HG03432 (cell line): ENCODE measurements around the gene SERHL2.
"Not testable (repeated sequence)": the region's sequence is repeated elsewhere in the genome, so short reads cannot be mapped to it uniquely, and the experiment has no call there.

ENCODE experiments used
- ATAC-seq: cut with Tn5 transposase; IDR thresholded peaks from one replicate; pipeline ENCODE4 v1.9.1; 2021; ENCODE audit warnings: mild to moderate bottlenecking, moderate library complexity; ENCODE audit not compliant: unreplicated experiment

SERHL2 gene, protein sequence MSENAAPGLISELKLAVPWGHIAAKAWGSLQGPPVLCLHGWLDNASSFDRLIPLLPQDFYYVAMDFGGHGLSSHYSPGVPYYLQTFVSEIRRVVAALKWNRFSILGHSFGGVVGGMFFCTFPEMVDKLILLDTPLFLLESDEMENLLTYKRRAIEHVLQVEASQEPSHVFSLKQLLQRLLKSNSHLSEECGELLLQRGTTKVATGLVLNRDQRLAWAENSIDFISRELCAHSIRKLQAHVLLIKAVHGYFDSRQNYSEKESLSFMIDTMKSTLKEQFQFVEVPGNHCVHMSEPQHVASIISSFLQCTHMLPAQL

DNA sequence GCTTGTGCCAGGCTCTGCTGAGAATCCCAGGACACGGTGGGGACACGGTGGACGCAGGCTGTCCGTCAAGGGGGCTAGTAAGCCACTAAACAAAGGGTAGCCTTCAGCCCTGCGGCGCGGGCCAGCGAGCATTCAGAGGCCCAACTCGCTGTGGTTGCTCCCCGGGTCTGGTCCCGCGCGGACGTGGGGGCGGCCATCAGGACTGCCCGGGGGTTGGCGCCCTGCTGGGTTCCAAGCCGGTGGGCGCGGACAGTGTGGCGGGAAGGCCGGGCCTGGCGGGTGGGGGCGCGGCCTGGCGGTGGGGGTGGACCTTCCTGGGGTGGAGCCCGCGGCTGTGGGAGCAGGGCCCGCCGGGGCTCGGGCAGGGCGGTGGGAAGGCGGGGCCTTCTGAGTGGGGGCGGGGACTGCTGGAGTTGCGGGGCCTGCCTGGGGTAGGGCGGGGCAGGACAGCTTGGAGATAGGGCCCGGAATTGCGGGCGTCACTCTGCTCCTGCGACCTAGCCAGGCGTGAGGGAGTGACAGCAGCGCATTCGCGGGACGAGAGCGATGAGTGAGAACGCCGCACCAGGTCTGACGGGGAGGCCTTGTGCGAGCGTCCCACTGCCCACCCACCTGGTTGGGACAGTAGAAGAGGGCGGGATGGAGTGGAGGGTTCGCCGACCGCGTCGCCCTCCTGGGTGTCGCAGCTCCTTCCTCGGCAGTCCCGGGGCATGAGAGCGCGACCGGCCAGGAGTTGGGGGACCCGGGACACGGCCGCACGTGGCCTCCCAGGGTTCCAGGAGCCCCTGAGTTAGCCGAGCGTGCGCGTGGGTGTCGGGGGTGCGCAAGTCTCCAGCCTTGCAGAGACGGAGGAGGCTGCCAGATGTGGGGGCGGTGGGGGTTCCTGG is at the start of gene SERHL2:
Gene SERHL2, plus strand, starts transcription at position 482 of the 887 bp plus-strand sequence. Its CDS starts 65 bp downstream, at position 547.
- ATAC-seq = peak; percentile 81

DNA sequence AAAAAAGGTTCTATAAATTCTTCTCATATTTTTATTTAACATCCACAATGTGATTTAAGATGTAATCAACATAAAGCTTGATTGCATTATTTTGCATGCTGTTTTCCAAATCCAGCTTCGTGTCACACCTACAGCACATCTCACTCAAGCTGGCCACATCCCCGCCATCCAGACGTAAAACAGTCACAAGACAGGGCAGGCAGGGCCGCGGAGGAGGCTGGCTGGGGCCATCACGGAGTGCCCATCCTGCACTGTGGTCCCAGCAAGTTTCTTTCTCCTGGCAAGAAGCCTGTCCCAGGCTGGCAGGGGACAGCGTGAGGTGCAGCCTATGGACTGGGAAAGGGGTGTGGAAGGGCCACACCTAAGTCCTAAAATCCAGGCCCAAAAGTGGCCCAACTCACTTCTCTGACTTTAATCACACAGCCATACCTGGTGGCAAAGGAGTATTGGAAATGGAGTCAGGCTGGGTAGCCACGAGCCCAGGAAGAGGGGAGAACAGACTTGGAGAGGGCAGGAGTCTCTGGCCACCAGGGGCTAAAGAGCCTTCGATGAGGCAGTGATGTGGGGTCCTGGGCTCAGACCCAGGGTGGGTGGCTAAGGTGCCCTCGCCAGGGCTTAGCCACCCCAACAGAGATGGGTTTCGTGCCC is 45.3 kb upstream of the SERHL2 start:
- not testable (repeated sequence) for ATAC-seq

DNA sequence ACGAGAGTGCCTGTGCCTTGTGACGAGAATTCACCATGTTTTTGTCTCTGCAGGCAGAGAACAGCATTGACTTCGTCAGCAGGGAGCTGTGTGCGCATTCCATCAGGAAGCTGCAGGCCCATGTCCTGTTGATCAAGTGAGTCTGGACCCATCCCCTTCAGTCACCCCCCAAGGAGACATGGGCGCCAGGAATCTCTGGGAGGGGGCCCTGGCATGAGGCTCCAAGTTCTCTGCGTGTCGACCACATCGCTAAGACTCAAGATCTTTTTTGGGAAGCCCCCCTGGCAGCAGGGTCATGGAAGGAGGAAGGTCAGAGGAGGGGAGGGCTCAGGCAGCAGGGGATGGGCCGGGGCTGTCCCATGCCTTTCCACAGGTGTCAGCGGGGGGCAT is 44.8 kb upstream of the SERHL2 start:
- ATAC-seq = not testable (repeated sequence)

DNA sequence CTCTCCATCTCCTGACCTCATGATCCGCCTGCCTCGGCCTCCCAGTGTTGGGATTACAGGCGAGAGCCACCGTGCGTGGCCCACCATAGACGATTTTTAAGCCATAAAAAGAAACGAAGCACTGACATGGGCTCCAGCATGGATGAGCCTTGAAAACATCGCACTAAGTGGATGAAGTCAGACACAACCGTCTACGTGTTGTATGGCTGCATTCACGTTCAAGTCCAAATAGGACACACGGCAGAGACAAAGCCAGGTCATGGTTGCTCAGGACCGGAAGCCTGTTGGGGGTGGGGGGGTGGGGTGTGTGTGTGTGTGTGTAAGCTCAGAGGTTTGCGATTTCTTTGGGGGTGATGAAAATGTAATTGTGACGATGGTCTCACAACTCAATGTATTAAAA is 44.2 kb upstream of the SERHL2 start:
- ATAC-seq = no peak

DNA sequence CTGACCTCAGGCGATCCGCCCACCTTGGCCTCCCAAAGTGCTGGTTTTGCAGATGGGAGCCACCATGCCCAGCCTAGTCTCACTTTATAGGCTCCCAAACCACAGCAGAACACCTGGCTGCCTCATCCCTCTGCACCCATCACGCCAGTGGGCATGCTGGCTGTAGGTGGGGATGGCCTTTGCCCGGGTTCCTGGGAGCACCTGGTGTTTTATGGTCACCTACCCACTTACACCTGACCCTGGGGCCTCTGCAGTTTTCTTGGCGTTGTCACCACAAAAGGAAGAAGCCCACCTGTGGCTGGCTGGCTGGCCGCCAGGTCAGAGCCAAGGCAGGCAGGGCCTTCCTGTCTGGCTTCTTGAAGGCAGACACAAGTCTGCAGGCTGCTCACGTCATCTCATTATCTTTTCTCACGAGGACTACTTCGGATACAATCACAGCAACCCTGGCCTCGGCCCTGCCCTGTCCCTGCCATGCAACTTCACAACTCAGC is 42.3 kb upstream of the SERHL2 start:
- ATAC-seq = no peak

DNA sequence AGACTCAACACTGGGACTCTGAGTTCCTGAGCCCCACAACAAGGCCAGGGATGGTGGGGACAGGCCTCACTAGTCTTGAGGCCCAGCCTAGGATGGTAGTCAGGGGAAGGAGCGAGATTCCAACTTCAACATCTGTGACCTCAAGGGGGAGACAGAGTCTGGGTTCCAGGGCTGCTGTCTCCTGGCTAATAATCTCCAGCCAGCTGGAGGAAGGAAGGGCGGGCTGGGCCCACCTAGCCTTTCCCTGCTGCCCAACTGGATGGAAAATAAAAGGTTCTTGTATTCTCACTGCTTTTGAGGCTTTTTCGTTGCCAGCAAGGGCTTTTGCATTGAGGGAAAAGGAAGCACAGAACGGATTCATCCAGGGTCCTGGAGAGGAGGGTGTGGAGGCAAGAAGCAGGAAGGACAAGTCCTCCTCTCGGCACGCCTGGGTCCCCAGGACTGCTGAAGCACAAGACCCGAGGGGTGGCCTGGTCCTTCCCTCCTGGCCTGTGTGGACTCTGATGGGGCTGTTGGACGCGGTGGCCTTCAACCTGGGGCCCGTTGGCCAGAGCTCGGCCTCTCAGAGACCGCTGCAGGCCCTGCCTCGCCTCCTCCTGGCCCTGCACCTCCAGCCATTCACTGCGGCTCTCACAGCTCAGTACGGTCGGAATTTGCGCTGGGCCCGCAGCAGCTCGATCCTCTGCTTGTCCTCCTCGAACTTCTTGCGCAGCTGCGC is 41.3 kb upstream of the SERHL2 start:
- ATAC-seq = not testable (repeated sequence)

DNA sequence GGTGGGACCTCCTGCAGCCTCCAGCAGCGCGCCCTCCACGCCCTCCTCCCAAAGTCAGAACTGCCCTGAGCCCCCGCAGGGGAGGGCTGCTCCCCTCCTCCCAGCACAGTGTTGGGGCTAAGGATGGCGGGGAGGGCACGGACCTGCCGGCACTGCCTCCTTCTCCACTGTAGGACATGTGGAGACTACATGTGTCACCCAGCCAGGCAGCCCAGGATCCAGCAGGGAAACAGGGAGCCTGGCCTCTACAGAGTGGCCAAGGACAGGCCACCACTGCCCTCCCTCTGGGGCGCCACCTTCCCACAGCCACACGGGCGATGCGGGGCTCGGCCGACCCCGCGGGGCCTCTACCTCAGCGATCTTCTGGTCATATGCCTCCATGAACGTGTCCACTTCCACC is 39.4 kb upstream of the SERHL2 start:
- not testable (repeated sequence) for ATAC-seq

DNA sequence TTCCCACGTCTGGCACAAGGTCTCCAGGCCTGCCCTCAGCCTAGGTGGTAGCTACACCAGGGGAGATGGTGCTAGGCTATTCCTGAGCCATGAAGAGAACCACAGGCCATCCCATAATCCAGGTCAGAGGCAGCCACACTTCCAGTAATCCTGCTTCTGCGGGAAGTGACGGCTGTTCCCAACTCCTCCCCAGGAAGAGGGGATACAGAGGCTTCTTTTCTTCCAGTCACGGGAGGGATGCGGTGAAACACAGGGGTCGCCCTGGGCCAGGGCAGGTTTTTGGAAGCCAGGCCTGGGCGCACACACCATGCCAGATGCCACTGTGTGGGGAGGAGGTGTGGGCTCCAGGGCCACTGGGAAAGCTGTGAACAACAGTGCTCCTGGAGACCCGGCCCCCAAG is 38.5 kb upstream of the SERHL2 start:
- ATAC-seq = not testable (repeated sequence)

DNA sequence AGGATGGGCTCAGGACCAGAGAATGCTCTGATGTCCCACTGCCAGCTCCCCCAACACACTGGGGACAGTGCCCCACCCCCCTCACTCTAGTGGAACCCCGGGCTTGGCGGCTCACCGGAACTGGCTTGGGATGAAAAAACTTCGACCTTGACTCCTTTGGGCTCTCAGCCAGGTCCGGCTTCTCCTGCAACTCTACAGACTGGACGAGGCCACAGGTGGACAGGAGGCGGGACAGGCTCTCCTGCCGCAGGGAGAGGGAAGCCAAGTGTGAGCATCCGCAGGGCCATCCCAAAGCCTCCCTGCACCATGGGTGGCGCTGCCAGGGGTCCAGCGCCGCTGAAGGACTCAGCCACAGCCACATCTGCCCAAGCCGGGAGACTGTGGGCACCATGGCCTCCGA is 37.9 kb upstream of the SERHL2 start:
- no peak for ATAC-seq

DNA sequence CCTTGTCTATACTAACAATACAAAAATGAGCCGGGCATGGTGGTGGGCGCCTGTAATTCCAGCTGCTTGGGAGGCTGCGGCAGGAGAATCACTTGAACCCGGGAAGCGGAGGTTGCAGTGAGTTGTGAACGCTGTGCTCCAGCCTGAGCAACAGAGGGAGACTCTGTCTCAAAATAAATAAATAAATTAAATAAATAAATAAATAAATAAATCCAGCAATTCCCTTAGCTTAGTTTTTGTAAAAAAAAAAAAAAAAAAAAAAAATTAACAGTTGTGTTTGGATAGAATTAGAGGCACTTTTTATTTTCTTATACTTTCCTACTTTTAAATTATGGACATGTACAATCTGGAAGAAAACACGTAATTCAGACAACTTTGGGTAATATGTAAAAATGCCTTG is 36.7 kb upstream of the SERHL2 start:
- ATAC-seq = not testable (repeated sequence)

DNA sequence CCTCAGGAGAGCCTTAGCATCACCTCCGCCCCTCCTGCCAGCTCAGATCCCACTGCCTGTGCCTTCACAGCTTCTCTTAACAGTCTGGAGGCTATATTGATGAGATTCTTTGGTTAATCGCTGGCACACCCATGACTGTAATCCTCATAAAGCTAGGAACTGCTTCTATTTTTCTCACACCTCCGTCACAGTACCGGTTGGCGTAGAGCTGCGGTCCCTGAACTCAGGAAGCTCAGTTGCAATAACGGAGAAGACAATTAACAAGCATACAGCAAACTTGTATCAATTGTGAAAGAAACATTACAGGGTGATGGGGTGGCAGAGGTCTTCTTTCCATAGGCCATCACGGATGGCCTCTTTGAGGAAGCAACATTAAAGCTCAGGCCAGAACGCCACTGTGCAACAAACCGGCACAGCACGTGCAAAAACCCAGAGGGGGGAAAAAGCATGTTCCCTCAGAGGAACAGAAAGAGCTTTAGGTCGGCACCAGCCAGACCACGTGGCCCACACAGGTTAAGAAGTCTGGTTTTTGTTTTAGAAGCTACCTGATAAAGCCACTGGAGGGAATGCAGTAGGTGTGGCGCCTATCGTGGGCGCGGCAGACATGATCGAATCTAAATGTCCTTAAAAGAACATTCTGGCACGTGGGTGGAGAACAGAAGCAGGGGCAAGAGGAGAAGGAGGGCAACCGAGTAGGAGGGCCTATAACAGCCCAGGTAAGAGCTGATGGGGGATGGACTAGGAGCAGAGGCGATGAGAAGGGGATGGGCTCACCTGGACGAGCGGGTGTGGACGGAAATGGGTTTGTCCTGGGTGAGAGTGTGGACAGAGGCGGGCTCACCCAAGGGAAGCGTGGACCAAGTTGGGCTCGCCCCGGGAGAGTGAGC is 34.9 kb upstream of the SERHL2 start:
- ATAC-seq = not testable (repeated sequence)

DNA sequence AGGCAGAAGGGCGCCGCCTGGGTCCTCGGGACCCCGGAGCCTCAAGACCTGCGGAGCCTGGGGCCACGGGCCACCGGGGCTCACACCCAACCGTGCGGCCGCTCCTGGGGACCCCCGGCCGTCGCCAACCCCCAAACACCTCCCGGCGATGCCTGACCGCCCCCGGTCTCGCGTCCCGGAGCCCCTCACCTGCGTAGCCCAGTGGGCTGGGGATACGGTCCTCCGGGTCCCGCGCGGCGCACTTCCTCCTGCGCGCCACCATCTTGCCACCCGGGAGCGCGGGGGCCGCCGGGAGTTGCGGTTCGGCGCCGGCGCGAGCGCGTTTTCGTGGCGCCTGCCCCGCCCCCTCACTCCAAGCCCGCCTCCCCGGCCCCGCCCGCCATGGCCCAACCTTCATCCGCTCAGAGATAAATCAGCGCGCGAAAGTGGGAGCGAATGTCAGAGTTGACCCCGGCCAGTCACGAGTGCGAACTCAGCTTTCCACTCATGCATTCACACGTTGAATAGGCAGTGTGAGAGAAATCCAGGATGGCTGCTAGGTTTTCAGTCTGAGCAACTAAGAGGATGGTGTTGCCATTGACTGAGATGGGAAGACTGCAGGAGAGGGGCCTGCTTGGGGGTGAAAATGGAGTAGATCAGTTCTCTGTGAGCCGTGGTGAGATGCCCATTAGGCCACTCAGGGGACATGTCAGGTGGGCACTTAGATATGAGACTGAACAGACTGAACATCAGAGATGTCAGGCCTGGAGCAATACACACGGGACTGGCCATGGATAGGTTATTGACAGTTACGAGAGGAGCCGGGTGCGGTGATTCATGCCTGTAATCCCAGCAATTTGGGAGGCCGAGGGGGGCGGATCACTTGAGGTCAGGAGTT is 34.0 kb upstream of the SERHL2 start, which contains the start of gene RRP7A:
Gene RRP7A, minus strand, starts transcription at position 272 of the 877 bp plus-strand sequence. Its CDS starts 10 bp downstream, at position 262.
- ATAC-seq = peak; percentile 87

DNA sequence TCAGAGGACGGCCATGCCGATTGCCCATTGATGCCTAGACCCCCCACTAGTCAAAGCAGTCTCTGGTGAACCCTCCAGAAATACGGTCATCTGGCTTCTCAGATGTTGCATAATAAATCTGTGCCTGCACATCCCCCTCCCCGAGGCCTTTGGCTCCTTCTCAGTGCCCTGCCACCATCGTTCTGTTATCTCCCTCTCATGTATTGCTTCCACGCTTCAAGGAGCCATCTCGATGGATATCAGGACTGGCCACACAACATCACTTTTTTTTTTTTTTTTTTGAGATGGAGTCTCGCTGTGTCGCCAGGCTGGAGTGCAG is 32.6 kb upstream of the SERHL2 start:
- no peak for ATAC-seq

DNA sequence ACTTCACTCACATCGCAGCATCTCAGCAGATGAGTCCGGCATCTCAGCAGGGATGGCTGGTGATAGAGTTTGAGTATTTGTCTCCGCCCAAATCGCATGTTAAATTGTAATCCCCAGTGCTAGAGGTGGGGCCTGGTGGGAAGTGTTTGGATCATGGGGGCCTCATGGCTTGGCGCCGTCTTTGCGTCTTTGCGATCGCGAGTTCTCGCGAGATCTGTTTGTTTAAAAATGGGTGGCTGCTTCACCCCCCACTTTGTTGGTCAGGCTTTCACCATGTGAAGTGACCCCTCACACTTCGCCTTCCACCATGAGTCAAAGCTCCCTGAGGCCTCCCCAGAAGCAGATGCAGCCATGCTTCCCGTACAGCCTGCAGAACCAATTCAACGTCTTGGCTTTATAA is 31.2 kb upstream of the SERHL2 start:
- no peak for ATAC-seq

DNA sequence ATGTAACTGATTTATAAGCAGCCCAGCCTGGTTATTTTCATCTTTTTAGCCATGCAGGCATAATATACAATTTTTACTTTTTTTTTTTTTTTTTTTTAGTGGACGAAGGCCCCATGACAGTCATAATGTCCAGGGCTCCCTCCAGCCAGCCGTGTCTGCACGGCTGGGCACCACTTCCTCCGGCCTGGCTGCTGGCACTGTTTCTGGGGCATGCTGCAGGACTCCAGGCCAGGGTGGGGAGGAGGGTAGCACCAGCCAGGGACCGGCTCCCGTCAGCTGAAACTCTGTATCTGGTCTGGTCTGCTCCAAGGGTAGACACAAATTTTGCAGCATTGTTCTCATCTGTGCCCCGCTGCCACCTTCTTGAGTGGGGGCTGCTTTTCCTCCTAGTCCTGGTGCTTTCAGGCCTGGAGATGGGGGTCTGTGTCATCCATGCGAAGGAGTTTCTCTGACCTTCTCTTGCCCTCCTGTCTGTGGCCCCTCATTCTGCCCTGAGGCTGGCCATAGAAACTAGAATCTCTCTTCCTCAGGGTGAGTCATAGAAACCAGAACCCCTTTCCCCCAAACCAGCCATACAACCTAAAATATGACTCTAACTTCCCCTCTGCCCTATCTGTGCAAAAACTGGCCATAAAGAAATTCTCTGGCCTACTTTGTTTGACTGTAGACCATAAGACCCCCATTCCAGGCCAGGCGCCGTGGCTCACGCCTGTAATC is 25.0 kb upstream of the SERHL2 start:
- no peak for ATAC-seq

DNA sequence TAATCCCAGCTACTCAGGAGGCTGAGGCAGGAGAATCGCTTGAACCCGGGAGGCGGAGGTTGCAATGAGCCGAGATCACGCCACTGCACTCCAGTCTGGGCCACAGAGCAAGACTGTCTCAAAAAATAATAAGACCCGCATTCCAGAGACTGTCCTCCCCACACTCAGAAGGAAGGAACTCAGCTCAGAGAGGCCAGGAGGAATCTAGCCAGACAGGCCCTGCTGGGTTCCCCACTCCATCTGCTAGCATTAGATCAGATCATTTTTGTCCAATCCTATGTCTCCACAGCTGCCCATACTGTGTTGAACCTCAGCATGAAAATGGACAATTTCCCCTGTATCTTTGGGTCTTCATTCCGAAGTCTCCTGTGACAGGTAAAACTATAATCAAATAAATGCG is 24.3 kb upstream of the SERHL2 start:
- ATAC-seq = not testable (repeated sequence)

DNA sequence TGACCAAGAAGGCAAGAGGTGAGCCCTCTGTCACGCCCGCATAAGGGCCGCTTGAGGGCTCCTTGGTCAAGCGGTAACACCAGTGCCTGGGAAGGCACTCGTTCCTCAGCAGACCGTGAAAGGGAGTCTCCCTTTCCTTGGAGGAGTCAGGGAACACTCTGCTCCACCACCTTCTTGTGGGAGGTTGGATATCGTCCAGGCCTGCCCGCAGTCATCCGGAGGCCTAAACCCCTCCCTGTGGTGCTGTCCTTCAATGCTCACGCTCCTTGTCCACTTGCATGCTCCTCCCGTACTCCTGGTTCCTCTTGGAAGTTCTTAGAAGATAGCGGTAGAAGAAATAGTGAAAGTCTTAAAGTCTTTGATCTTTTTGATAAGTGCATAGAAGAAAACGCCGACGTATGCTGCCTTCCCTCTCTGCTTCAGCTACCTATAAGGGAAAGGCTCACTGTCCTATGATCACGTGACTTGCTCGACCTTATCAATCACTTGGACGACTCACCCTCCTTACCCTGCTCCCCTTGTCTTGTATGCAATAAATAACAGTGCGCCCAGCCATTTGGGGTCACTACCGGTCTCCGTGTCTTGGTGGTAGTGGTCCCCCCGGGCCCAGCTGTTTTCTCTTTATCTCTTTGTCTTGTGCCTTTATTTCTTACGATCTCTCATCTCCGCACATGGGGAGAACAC is 22.2 kb upstream of the SERHL2 start:
- ATAC-seq = not testable (repeated sequence)

DNA sequence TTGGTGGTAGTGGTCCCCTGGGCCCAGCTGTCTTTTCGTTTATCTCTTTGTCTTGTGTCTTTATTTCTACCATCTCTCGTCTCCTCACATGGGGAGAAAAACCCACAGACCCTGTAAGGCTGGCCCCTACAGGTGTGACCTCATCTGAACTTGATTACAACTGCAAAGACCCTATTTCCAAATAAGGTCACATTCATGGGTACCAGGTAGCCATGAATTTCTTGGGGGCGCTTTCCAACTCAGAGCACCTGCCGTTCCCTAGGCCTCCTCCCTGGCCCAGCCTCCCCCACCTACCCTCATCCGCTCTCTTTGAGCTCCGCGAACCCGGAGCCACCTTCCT is 20.1 kb upstream of the SERHL2 start:
- ATAC-seq = no peak
